ENCODE measurements around the gene CHAF1A.

Gene CHAF1A

DNA sequence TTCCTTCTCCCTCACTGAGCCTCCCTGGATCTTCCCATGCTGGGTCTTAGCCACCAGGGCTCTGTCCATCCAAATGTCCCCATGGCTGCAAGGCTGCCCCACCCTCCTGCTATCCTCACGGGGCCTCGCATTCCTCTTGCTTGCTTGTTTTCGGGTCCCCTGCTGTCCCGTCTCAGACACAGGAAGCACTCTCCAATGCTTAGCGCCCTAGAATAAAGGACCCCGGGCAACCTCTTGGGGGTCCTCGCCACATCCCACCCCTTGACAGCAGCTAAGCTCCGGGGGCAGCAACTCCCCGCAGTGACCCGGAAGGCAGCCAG lies 25.8 kb upstream of the CHAF1A start:
- ChIA-PET CTCF (interaction anchor here (1.1 to 7.5 kb wide), 8 partner anchors 12 to 259 kb away, joined by 3 to 82 read pairs (median 16); partner anchors contain the start of genes CHAF1A, MPND and SH3GL1), POLR2A (interaction anchor here (1.2 kb wide), 1 partner anchor 34 kb away, joined by 4 read pairs; no protein-coding TSS in a partner anchor)
- no peak for DNase-seq (ENCODE audit: low read depth, low spot score)
- no peak overlapping the region for H3K4me3 ChIP-seq (ENCODE audit: low read depth, low read length)
- TF ChIP-seq, protein P1, sequence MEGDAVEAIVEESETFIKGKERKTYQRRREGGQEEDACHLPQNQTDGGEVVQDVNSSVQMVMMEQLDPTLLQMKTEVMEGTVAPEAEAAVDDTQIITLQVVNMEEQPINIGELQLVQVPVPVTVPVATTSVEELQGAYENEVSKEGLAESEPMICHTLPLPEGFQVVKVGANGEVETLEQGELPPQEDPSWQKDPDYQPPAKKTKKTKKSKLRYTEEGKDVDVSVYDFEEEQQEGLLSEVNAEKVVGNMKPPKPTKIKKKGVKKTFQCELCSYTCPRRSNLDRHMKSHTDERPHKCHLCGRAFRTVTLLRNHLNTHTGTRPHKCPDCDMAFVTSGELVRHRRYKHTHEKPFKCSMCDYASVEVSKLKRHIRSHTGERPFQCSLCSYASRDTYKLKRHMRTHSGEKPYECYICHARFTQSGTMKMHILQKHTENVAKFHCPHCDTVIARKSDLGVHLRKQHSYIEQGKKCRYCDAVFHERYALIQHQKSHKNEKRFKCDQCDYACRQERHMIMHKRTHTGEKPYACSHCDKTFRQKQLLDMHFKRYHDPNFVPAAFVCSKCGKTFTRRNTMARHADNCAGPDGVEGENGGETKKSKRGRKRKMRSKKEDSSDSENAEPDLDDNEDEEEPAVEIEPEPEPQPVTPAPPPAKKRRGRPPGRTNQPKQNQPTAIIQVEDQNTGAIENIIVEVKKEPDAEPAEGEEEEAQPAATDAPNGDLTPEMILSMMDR (IDR thresholded peaks at IDR 0.05; ENCODE audit: insufficient read depth, low read length, missing control alignments): no peak

DNA sequence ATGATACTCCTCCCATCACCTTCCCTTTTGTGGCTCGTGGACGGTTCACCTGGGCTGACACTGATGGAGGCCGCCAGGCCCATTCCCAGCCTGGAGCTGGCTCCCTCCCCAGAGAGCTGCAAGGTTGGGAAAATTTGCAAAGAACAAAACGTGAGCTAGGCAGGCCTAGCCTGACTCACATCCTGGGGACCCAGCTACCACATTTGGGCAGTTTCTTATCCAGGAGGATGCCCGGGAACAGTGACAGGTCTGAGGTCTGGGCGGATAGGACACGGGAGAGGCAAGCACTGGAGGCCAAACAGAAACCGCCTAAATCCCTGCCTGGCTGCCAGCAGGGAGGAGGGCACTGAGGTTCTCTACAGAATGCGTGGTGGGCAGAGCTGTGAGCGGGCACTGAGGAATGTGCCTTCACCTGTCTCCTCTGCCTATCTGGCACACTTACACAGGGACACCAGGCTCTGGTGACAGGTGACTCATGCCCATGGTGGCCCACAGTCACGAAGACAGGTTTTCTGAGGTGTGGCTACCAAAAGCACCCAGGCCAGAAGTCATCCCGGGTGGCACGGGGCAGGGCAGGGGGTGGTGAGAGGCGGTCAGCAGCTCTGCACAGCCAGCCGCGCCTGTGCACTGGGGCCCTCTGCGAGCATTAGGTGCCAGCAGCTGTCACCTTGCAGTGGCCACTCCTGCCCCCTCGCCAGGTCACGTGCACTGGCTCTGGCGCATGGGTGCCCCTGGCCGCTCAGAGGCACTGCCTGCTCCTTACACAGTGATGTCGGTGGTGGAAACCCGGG lies 25.3 kb upstream of the CHAF1A start:
- no peak overlapping the region for H3K4me3 ChIP-seq (ENCODE audit: low read depth, low read length)
- ChIA-PET POLR2A (interaction anchor here (1.2 kb wide), 1 partner anchor 35 kb away, joined by 4 read pairs; no protein-coding TSS in a partner anchor), CTCF (interaction anchor here (1.1 to 7.5 kb wide), 6 partner anchors 11 to 259 kb away, joined by 3 to 82 read pairs (median 28); partner anchors contain the start of genes CHAF1A and SH3GL1)
- TF ChIP-seq, protein P1 (IDR thresholded peaks at IDR 0.05; ENCODE audit: insufficient read depth, low read length, missing control alignments): no peak
- no peak for DNase-seq (ENCODE audit: low read depth, low spot score)

DNA sequence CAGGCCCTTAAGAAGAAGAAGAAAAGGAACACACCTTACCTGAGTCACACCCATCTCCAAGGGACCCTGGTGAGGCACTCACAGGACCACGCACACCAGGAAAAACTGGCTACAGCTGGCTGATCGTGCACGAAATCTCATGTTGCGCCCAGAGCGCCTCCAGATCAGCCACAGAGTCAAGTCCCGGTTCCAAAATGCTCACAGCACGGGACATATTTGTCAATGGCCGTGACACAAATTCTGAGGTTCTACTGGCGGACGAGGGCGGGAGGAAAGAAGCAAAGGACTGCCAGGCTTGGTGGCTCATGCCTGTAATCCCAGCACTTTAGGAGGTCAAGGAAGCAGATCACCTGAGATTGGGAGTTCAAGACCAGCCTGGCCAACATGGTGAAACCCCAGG lies 23.6 kb upstream of the CHAF1A start:
- no peak overlapping the region for H3K4me3 ChIP-seq (ENCODE audit: low read depth, low read length)
- ChIA-PET POLR2A (no interaction called here), CTCF (interaction anchor here (4.1 to 7.5 kb wide), 3 partner anchors 9 to 22 kb away, joined by 23 to 82 read pairs (median 78); partner anchors contain the start of genes CHAF1A and SH3GL1)
- TF ChIP-seq, protein P1 (IDR thresholded peaks at IDR 0.05; ENCODE audit: insufficient read depth, low read length, missing control alignments): no peak
- DNase-seq (ENCODE audit: low read depth, low spot score): no peak

DNA sequence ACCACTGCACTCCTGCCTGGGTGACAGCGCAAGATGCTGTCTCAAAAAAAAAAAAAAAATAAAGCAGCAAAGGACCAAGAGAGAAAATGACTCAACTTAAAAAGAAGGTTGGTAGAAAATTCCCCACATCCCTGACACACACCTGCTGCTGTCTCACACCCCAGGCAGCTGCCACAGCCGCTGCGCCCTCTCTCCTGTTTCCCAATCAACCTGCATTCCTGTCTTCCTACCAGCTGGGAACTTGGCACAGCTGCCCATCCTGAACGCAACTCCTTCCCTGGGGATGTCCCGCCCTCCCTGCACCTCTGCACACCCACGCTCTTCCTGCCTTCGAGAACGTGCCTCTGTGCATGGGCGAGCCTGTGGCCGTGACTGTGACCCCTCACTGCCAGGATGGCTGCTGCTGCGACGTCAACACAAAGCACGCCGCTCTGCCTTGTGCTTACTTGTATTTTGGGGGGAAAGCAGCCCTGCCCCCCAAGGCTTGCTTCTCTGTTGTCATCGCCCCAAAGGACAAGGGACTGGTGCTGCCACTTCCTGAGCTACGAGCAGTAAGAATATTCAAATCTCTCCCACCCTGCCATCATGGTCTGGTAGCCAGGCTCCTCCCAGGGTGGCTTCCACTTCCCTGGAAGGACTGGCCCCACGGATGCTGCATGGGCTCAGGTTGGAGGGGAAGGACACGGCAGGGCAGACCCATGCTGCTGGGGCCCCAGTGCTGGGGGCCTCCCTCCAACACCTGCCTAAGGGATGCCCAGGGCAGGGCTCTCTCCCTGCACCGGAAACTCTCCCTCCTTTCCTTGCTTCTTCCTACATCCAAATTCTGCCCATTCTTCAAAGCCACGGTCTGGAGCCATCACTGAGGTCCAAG lies 22.8 kb upstream of the CHAF1A start:
- ChIA-PET POLR2A (no interaction called here), CTCF (interaction anchor here (0.8 to 7.5 kb wide), 3 partner anchors 9 to 22 kb away, joined by 3 to 82 read pairs (median 78); partner anchors contain the start of genes CHAF1A and SH3GL1)
- no peak for DNase-seq (ENCODE audit: low read depth, low spot score)
- H3K4me3 ChIP-seq (ENCODE audit: low read depth, low read length): no peak overlapping the region
- TF ChIP-seq, protein P1 (IDR thresholded peaks at IDR 0.05; ENCODE audit: insufficient read depth, low read length, missing control alignments): no peak

DNA sequence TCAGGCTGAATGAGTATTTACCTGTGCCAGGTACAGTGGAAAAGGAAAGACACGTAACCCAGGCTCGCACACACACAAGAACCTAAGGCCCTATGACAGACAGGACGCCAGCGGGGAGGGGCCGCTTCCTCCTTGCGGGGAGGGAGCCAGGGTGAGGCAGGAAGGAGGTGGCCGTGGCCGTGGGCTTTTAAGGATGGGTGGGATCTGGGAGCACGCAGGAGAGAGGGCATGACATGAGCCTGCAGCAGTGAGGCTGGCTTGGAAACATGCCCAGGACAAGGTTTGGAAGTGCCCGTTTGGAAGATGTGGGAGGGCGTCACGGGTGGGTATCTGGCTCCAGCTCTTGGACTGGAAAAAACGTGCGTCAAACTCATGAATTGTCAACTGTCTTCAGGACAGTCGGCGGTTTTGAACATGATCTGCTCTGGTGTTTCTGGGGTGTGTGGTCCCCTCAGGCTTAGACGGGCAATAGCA lies 22.1 kb upstream of the CHAF1A start:
- DNase-seq (ENCODE audit: low read depth, low spot score): no peak
- ChIA-PET POLR2A (no interaction called here), CTCF (interaction anchor here (0.8 to 7.5 kb wide), 3 partner anchors 9 to 21 kb away, joined by 3 to 78 read pairs (median 3); partner anchors contain the start of genes CHAF1A and SH3GL1)
- TF ChIP-seq, protein P1 (IDR thresholded peaks at IDR 0.05; ENCODE audit: insufficient read depth, low read length, missing control alignments): no peak
- H3K4me3 ChIP-seq (ENCODE audit: low read depth, low read length): no peak overlapping the region
